Stimulated activated CD8-positive, alpha-beta memory T cell treated with anti-CD3 and anti-CD28 coated beads, Interleukin-15, amount 100 ng/mL, for 24 hours (primary cell): ENCODE measurements around the gene RNU5B-1.

Experiments
- DNase-seq: peaks from one replicate; pipeline ENCODE4 v3.0.0-alpha.2; 2020; ENCODE audit warnings: low read depth

Gene RNU5B-1

GRCh38 chr15:65328506-65329287 lies 24.2 kb downstream of the RNU5B-1 start:
- no peak for DNase-seq

- DNase-seq = no peak
These were observed 25.0 kb downstream of the RNU5B-1 start for GRCh38 chr15:65329288-65329983.

- DNase-seq = no peak
These were observed 25.7 kb downstream of the RNU5B-1 start for GRCh38 chr15:65329984-65330735.

GRCh38 chr15:65330934-65331645 lies 26.6 kb downstream of the RNU5B-1 start:
- no peak for DNase-seq

GRCh38 chr15:65331811-65332210 lies 27.3 kb downstream of the RNU5B-1 start:
- DNase-seq = no peak

- no peak for DNase-seq
These were observed 28.1 kb downstream of the RNU5B-1 start for GRCh38 chr15:65332391-65333147.

GRCh38 chr15:65333148-65333820 lies 28.8 kb downstream of the RNU5B-1 start:
- no peak for DNase-seq

GRCh38 chr15:65333856-65334255 lies 29.4 kb downstream of the RNU5B-1 start:
- no peak for DNase-seq

GRCh38 chr15:65334586-65335231 lies 30.2 kb downstream of the RNU5B-1 start:
- DNase-seq = no peak

- no peak for DNase-seq
These were observed 31.0 kb downstream of the RNU5B-1 start for GRCh38 chr15:65335278-65336055.

GRCh38 chr15:65336493-65337435 lies 32.3 kb downstream of the RNU5B-1 start:
- no peak for DNase-seq

- DNase-seq = no peak
These were observed 33.1 kb downstream of the RNU5B-1 start for GRCh38 chr15:65337436-65338070.

- DNase-seq = no peak
These were observed 33.9 kb downstream of the RNU5B-1 start for GRCh38 chr15:65338366-65338765.

GRCh38 chr15:65338823-65339222 lies 34.3 kb downstream of the RNU5B-1 start:
- DNase-seq = no peak

- no peak for DNase-seq
These were observed 34.9 kb downstream of the RNU5B-1 start for GRCh38 chr15:65339416-65339815.

GRCh38 chr15:65339920-65340319 lies 35.4 kb downstream of the RNU5B-1 start:
- no peak for DNase-seq

GRCh38 chr15:65342493-65342892 lies 38.0 kb downstream of the RNU5B-1 start:
- DNase-seq = no peak
